Activated naive CD4-positive, alpha-beta T cell treated with anti-CD3 and anti-CD28 coated beads for 36 hours (primary cell): Measurements from ENCODE around the gene CTRL. TPM values are rescaled to one million over a fixed set of nuclear protein-coding genes. Genes with fewer than 3 reads are reported as not detected.

ENCODE experiments used
- CTCF ChIA-PET: fragments of 350-600 bp; sonication (Branson Sonifier 250); formaldehyde crosslinking; loops from one replicate; lab custom pipeline; 2021; ENCODE audit warnings: antibody characterized with exemption; lab: Charles Lee
- DNase-seq: peaks from one replicate; pipeline ENCODE4 v3.0.0-alpha.2; 2020
- H3K27ac Mint-ChIP-seq: one replicate; pipeline ENCODE4 v1.8.0; 2021; ENCODE audit warnings: mild to moderate bottlenecking, mixed read lengths
- H3K27me3 Mint-ChIP-seq: one replicate; pipeline ENCODE4 v1.8.0; 2021; ENCODE audit warnings: low read depth, mixed read lengths
- H3K36me3 Mint-ChIP-seq: one replicate; pipeline ENCODE4 v1.8.0; 2021; ENCODE audit warnings: low read depth, mixed read lengths
- H3K4me1 Mint-ChIP-seq: one replicate; pipeline ENCODE4 v1.8.0; 2021; ENCODE audit warnings: low read depth, mixed read lengths
- H3K4me3 Mint-ChIP-seq: one replicate; pipeline ENCODE4 v1.8.0; 2021; ENCODE audit warnings: mild to moderate bottlenecking, moderate library complexity, mixed read lengths
- H3K9me3 Mint-ChIP-seq: one replicate; pipeline ENCODE4 v1.8.0; 2021; ENCODE audit warnings: mixed read lengths
- intact Hi-C: fragments of 100-400 bp; cut with micrococcal nuclease; formaldehyde crosslinking; loops from one replicate; pipeline ENCODE4 v1.15.1; 2023
- total RNA-seq, 2 experiments: library from RNA; stranded (reverse); gene quantifications; one replicate each; pipeline ENCODE4 v1.2.3, GENCODE V29; 2021

CTRL gene
- total RNA-seq, 2 experiments from 2014 or later: 1.5 to 1.8 TPM

DNA sequence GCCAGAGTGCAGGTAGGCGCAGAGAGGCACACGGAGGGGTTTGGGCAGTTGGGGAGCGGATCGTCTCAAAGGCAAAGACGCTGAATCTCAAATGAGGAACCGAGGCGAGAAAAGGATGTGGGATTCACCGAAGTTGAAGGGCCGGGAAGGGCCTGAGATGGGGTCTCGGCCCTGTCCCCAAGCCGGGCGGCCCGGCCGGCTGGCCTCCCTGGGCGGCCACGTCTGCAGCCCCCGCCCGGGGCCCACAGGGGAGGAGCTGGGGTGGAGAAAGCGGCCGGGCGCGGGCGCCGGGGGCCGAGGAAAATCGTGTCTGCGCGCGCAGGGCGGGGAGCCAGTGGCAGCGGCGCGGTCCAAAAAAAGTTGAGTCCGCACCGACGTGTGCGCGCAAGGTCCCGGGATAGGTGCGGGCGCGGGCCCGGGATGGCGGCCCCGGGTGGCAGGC, 36.3 kb upstream of the CTRL start:
- CTCF ChIA-PET: interaction anchor here (1.4 kb wide), 1 partner anchor 84 kb away, joined by 4 read pairs; no protein-coding TSS in a partner anchor
- DNase-seq: peak; percentile 42
- Mint-ChIP-seq H3K36me3 (peaks cover 2% of the 10 kb centered on the region), H3K27me3 (no peaks in the 10 kb centered on the region), H3K9me3 (no peaks in the 10 kb centered on the region), H3K27ac (peak overlapping the region; percentile 78), H3K4me1 (peaks cover 10% of the 10 kb centered on the region), H3K4me3 (peak overlapping the region; percentile 97)
- intact Hi-C loops: loop anchor here (1.0 to 2.0 kb wide), 12 partner anchors 16 to 487 kb away; partner anchors contain the start of genes ATP6V0D1, DDX28, DPEP2 and DUS2

DNA sequence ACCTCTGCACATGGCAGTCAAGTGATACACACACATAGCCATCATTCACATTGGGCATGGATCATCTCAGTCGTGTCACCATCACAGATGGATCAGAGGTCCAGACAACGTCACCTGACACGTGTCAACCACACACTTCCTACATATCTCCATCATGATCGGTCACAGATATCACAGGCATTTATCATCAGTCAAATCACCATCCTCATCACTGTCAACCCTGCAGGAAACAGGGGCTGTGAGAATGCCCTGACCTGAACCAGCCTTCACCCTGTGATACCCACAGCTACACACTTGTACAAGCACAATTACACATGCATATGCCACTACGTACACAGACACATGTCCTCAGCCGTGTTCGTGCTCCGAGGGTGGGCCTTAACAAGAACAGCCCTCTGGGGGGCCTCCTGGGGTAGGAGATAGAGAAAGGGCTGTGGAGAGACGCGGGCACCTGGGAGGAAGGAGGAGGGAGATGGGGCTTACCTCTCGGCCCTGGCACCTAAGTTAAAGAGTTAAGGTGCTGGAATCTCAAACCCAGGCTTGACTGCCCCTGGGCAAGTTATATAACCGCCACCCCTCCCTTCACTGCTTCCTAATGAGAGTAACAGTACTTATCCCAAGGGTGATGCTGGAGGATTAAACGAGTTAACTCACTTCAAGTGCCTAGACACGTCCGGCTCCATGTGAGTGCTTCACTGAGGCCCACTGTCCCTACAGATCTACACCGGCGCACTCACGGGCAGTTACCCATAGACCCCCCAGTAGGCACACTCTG, 35.7 kb upstream of the CTRL start:
- Mint-ChIP-seq H3K4me1 (peaks cover 10% of the 10 kb centered on the region), H3K27ac (peak overlapping the region; percentile 78), H3K4me3 (peak overlapping the region; percentile 97), H3K9me3 (no peaks in the 10 kb centered on the region), H3K27me3 (no peaks in the 10 kb centered on the region), H3K36me3 (peaks cover 3% of the 10 kb centered on the region)
- DNase-seq: peak; percentile 50
- intact Hi-C loops: no loop called here
- CTCF ChIA-PET: interaction anchor here (1.1 to 1.4 kb wide), 2 partner anchors 73 to 84 kb away, joined by 3 to 4 read pairs; no protein-coding TSS in a partner anchor

DNA sequence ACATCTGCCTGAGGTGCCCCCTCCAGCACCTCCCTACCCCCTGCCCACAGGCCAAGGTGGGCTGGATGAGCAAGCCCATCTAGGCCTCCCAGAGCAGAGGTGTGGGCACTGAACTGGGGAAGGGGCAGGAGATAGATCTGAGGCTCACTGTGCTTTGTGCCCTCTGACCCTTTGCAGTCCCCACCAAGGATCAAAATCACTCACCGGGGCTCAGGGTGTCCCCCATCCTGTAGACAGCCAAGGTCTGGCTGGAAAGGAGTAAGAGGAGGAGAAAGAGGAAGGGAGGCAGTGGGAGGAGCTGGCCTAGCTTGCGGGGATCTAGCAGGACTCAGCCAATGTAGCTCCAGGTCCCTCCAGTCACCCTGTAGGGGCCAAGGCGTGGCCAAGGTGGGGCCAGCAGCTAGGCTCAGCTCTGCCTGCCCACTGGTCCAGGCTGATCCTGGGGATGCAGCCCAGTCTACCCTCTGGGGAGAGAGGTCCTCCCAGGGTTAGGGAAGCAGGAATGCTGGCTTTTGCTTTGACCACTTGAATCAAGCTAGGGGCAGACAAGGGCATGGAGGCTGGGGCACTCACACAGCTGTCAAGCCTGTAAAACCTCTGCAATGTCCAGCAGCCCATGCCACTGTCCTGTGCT, 35.0 kb upstream of the CTRL start:
- H3K27ac Mint-ChIP-seq: no peak overlapping the region
- H3K27me3 Mint-ChIP-seq: no peaks in the 10 kb centered on the region
- H3K9me3 Mint-ChIP-seq: no peaks in the 10 kb centered on the region
- H3K4me1 Mint-ChIP-seq: peaks cover 10% of the 10 kb centered on the region
- intact Hi-C loops: no loop called here
- DNase-seq: no peak
- peaks cover 3% of the 10 kb centered on the region for H3K36me3 Mint-ChIP-seq
- H3K4me3 Mint-ChIP-seq: peak overlapping the region; percentile 97
- CTCF ChIA-PET: interaction anchor here (0.6 to 1.4 kb wide), 3 partner anchors 74 to 93 kb away, joined by 3 to 4 read pairs (median 3); no protein-coding TSS in a partner anchor

DNA sequence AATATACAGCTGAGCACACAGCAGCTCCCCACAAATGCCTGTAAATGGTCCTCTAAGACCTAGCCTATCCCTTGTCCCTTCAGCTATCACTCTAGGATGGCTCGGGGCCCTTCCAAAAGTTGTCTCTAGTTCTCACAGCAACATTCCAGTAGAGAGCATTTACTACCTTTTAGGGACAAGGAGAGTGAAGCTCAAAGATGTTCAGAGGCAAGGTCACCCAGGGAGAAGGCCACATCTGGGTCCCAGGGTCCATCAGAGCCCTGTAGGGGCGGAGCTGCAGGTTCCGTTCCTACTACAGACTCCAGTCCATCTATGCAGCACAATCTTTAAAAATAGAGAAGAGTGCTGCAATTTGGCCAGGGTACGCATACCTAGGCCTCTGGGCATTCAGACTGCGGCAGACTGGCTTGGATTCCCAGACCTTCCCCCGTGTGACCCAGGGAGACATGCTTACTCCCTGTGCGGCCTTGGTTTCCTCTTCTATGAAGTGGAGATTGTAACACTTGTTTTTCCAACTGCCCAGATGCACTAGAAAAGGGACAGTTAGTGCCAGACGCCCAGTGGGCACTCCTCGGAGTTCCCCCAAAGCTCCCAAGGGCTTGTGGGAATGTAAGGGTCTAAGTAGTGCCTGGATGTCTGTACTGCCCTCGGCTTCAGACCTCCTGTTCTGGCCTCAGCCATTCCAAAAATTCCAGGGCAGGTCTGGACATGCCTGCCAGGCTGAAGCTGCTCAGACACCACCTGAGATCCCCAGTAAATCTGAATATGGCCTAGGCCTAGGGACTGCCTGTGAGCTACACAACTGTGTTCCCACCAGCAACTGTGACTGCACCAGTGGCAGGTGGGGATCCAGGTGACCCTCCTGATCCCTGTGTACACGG, 34.2 kb upstream of the CTRL start:
- Mint-ChIP-seq H3K4me1 (peaks cover 10% of the 10 kb centered on the region), H3K36me3 (peaks cover 3% of the 10 kb centered on the region), H3K27ac (no peak overlapping the region), H3K27me3 (no peaks in the 10 kb centered on the region), H3K4me3 (no peak overlapping the region), H3K9me3 (no peaks in the 10 kb centered on the region)
- CTCF ChIA-PET: interaction anchor here (0.6 to 1.4 kb wide), 6 partner anchors 24 to 103 kb away, joined by 3 to 5 read pairs (median 3); no protein-coding TSS in a partner anchor
- intact Hi-C loops: no loop called here
- no peak for DNase-seq

DNA sequence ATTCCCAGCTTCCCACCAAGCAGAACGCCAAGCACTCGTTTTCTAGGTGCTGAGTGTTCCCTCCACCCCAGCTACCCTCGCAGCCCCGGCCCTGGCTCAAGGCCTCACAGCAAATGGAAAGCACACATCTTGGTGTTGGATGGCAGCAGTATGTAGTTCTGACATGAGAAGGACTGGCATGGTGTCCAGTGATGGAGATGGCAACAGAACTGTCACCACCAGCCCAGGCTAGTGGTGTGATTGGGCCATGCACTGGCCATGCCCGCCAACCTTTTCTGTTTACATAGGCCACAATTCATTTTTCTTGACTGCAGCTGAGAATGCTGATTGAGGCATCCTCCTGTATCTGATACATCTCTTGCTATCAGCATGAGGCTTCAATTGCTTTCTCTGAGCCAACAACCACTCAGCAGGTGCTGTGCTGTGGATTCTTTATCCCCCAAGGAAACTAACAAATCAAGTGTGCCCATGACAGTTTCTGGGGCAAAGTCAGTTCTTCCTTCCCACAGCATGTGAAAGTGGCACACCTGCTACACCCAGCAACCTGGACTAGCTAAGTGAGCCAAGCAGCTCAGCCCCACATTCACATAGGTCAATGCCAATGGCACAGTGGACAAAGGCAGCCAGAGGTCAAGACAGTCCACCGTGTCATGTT, 32.9 kb upstream of the CTRL start:
- peaks cover 10% of the 10 kb centered on the region for H3K4me1 Mint-ChIP-seq
- CTCF ChIA-PET: interaction anchor here (1.2 to 1.4 kb wide), 2 partner anchors 22 to 76 kb away, joined by 3 to 5 read pairs; no protein-coding TSS in a partner anchor
- no peak overlapping the region for H3K4me3 Mint-ChIP-seq
- intact Hi-C loops: no loop called here
- no peak overlapping the region for H3K27ac Mint-ChIP-seq
- peaks cover 3% of the 10 kb centered on the region for H3K36me3 Mint-ChIP-seq
- no peak for DNase-seq
- H3K27me3 Mint-ChIP-seq: no peaks in the 10 kb centered on the region
- no peaks in the 10 kb centered on the region for H3K9me3 Mint-ChIP-seq

DNA sequence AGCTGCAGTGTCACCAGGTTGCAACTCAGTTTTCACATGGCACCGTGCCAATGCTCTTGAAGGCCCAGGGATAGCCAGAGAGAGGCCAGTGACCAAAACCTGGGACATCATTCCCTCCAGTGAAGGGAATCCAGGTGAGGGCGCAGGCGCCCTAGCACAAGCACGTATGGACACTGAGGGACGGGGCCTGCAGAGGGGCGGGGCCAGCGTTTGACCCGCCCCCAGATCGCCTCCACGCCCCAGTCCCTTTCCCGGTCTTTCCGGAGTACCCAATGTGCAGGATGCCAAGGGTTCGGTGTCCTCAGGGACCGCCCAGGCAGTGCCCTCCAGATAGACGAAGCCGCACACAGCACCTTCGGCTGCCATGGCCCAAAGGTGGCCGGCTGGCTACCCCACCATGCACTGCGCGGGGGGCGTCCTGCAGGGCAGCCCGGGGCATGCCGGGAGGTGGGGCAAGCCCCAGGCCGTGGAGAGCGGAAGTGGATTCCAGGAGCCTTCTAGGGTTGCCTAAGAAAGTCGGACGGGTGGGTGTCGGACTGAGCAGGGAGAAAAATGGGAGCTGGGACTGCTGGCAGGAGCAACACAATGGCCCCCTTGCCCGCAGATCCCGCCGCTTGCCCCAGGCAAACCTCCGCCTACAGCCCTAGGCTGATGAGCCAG, 32.1 kb upstream of the CTRL start:
- H3K4me3 Mint-ChIP-seq: no peak overlapping the region
- intact Hi-C loops: no loop called here
- H3K27ac Mint-ChIP-seq: no peak overlapping the region
- H3K9me3 Mint-ChIP-seq: no peaks in the 10 kb centered on the region
- CTCF ChIA-PET: interaction anchor here (1.1 kb wide), 1 partner anchor 77 kb away, joined by 4 read pairs; no protein-coding TSS in a partner anchor
- H3K27me3 Mint-ChIP-seq: no peaks in the 10 kb centered on the region
- peaks cover 10% of the 10 kb centered on the region for H3K4me1 Mint-ChIP-seq
- peaks cover 3% of the 10 kb centered on the region for H3K36me3 Mint-ChIP-seq
- no peak for DNase-seq

DNA sequence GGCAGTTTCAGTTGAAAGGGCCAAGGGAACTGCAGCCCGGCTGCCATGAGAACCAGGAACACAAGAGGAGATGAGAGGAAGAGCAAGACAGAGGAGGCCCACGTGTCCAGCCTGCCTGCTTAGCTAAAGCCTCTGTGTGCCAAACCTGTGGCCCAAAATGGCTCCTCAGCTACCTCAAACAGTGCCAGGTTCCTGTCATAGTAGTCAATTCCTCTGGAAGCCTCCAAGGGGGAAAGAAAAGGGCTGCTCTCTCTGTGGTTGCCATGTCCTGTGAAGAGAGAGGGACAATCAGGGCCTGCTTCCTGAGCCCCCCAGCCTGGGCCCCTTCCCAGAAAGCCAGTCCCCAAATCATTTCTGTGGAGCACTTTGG, 31.6 kb upstream of the CTRL start:
- Mint-ChIP-seq H3K4me1 (peaks cover 10% of the 10 kb centered on the region), H3K36me3 (peaks cover 6% of the 10 kb centered on the region), H3K27me3 (no peaks in the 10 kb centered on the region), H3K9me3 (no peaks in the 10 kb centered on the region), H3K4me3 (no peak overlapping the region), H3K27ac (no peak overlapping the region)
- CTCF ChIA-PET: interaction anchor here (0.7 to 1.1 kb wide), 2 partner anchors 77 to 297 kb away, joined by 3 to 4 read pairs; no protein-coding TSS in a partner anchor
- intact Hi-C loops: no loop called here
- no peak for DNase-seq

DNA sequence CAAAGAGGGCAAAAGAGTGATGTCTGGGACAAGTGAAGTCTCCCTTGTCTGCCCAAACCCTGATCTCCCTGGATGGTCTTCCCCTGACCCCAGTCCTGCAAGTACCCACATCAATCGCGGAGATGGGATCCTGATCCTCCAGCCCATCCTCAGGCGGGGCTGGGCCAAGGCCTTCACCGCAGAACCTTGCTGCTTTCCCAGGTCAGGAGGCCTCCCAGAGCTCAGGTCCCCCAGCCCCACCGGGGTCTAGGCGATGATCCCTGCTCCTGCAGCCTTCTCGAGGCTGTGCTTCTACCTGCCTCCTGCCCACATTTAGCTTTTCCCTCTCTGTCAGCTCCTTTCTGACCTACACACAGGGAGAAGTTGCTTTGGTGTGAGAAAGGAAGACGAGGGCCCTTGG, 30.5 kb upstream of the CTRL start:
- Mint-ChIP-seq H3K27me3 (no peaks in the 10 kb centered on the region), H3K27ac (no peak overlapping the region), H3K36me3 (peaks cover 7% of the 10 kb centered on the region), H3K4me1 (peaks cover 5% of the 10 kb centered on the region), H3K4me3 (no peak overlapping the region), H3K9me3 (no peaks in the 10 kb centered on the region)
- DNase-seq: no peak
- CTCF ChIA-PET: interaction anchor here (0.6 to 1.1 kb wide), 2 partner anchors 145 to 238 kb away, joined by 3 read pairs; no protein-coding TSS in a partner anchor
- intact Hi-C loops: no loop called here

DNA sequence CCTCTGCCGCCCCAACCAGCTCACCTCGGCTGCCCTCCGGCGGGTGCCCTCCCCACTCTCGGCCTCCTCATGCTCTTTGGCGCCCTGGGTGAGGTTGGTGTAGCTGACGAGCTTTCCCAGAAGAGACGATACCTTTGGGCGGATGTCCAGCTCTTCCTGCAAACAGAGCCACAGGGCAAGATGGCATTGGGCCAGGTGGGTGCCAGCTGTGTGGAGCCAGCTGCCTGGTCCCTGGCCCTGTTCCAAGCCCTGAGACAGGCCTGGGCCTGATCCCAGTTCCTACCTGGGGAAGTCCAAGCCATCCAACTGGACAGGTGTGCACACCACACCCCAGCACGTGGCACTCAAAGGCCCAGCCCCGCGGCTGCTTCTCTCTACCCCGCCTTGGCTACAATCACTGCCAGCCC, 29.9 kb upstream of the CTRL start:
- Mint-ChIP-seq H3K4me1 (peaks cover 2% of the 10 kb centered on the region), H3K27me3 (no peaks in the 10 kb centered on the region), H3K4me3 (no peak overlapping the region), H3K9me3 (no peaks in the 10 kb centered on the region), H3K27ac (no peak overlapping the region), H3K36me3 (peaks cover 7% of the 10 kb centered on the region)
- CTCF ChIA-PET: interaction anchor here (0.6 to 1.1 kb wide), 2 partner anchors 145 to 237 kb away, joined by 3 read pairs; no protein-coding TSS in a partner anchor
- intact Hi-C loops: no loop called here
- DNase-seq: no peak

DNA sequence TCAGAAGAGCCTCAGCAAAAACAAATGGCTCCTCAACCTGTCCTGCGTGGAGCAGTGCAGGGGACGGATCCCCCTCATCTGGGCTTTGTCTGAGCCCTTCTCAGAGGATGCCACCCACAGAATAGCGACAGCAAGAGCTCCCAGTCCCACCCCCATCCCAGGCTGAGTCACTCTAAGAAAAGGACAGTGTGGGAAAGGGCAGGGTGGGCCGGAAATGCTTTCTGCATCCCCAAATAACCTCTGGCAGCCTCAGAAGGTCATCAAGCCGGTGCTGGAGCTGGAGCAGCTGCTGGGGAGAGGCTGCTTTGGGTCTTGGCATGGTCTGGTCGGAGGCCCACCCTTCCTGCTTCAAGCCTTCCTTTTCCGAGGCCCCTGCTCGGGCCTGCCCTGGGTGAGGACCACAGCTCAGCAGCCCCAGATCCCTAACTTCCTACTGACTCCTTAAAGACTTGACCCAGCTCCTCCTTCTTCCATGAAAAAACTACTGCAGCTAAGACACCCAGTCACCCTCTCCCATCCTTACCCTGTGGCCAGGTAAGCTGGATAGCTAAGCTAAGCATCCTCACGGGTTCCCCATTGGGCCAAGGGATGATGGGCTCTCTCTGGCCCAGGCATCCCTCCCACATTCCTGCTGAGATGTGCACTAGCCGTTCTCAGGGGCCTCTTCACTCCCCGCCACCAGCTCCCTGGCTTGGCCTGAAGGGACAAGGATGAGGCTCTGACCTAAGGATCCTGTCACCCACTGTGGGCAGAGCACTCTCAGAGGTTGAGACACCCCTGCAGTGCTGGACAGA, 28.1 kb upstream of the CTRL start:
- H3K27ac Mint-ChIP-seq: no peak overlapping the region
- no peaks in the 10 kb centered on the region for H3K4me1 Mint-ChIP-seq
- no peak for DNase-seq
- intact Hi-C loops: no loop called here
- no peaks in the 10 kb centered on the region for H3K9me3 Mint-ChIP-seq
- no peaks in the 10 kb centered on the region for H3K27me3 Mint-ChIP-seq
- H3K36me3 Mint-ChIP-seq: peaks cover 7% of the 10 kb centered on the region
- CTCF ChIA-PET: interaction anchor here (0.5 to 1.4 kb wide), 5 partner anchors 11 to 81 kb away, joined by 3 to 5 read pairs (median 3); no protein-coding TSS in a partner anchor
- H3K4me3 Mint-ChIP-seq: no peak overlapping the region
